ENCODE measurements around the gene NARF.

The NARF gene

DNA sequence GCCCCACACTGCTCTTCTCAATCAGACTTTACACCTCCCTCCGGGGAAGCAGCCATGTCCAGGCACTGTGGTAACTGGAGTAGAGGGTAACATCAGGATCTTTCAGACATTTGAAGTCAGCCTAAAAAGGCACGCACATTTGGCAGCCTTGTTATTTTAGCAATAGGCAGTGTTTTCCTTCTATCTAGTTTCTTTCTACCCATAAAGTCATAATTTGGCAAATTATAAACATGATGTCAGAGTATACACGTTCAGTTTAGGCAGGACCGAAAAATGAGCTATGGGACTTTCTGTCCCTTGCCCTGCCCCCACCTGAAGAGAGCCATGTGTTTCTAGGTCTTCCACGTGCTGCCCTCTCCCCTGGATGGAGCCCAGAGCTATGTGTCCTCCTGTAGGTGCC, 21.1 kb downstream of the NARF start:
- DNase-seq: no peak

DNA sequence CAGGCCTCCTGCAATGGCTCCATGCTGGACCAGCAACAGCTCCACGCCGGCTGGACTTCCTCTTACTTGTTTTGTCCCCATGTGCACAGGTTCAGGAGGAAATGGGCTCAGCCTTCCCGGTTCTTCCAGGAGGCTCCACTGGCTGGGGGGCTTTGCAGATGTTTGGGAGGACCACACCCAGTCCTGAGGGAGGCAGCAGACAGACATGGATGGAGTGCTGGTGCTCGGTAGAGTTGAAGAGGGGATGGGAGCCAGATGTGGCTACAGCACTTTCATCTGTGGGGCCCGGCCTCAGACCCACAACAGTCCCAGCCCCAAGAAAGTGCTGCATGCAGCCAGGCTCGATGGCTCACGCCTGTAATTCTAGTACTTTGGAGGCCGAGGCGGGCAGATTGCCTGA, 21.8 kb downstream of the NARF start:
- no peak for DNase-seq

DNA sequence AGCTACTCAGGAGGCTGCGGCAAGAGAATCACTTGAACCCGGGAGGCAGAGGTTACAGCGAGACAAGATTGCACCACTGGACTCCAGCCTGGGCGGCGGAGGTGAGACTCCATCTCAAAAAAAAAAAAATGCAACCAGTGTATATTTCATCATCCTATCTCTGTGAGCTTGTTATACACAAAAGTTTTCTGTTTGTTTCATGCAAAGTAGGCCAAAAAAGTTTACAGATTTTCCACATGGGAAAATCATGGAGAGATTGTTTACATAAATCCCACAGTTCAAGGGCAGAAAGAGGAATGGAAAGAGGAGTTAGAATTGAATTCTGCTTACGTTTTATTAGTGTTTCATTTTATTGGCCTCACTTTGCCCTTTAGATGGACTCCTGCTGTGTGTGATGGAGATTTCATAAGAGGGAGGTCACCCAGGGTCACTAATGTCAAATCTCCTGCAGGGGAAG, 24.7 kb downstream of the NARF start:
- no peak for DNase-seq

DNA sequence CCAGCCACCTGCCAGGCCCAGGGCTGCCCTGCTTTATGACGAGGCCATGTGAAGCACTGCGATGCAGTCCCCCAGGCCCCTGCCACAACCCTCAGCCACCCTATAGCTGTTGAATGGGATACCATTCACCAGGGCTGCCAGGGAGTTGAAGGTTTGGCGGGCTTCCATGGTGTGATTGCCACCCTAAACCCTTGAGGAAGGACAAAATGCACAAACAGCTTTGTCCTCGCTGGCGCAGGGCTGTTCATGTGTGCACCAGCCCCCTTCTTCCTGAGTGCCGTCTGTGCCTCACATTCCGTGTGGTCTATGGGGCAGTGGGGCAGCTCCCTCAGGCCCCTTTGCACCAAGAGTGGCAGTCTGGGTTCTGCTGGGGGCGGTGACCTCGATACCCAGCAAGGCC, 25.3 kb downstream of the NARF start:
- no peak for DNase-seq

DNA sequence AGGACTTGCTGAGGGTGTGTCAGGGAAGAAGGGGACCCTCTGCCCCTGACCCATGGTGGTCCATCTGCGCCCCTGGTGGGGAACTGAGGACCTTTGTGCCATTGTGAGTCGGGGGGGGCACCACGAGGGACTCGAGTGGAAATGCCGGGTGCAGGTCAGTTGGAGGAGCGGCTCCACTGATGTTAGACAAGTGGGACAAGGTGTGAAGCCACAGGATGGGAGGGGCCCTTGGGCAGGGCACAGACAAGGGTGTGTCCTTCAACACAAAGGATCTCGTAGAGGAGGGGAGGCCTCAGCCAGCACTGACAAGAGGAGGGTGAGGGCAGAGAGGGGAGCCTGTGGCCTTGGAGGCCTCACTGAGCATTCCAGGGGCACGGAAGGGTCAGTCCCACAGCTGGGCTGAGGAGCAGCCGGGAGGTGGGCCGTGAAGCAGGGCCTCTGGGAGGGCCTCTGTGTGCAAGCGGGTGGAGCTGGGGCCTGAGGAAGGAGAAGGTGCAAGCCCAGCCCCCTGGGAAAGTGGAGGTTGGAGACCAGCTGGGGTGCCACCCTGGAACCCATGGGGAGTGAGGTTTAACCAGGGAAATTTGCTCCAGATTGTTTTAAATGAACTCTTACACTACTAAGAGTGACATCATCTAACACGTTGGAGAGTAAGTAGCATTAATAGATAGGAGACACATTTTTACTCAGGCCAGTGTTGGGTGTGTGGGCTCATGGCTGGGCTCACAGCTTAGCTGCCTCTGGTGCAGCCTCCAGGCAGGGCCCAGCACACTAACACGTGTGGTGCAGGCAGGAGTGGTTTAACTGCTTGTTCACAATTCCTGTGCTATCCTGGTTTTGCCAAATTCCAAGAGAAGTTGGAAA, 27.9 kb downstream of the NARF start:
- DNase-seq: no peak

DNA sequence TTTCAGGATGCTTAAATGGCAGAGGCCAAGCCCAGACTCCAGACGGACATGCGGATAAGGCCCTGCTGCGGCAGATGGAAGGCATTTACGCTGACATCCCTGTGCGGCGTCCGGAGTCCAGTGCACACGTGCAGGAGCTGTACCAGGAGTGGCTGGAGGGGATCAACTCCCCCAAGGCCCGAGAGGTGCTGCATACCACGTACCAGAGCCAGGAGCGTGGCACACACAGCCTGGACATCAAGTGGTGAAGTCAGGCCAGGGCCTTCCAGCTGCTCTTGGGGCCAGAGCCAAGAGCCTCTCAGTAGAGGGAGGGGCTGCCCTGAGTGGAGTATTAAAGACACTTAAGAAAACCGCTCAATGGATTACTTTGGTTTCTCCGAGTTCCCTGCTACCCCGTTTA, 29.4 kb downstream of the NARF start:
- DNase-seq: no peak

DNA sequence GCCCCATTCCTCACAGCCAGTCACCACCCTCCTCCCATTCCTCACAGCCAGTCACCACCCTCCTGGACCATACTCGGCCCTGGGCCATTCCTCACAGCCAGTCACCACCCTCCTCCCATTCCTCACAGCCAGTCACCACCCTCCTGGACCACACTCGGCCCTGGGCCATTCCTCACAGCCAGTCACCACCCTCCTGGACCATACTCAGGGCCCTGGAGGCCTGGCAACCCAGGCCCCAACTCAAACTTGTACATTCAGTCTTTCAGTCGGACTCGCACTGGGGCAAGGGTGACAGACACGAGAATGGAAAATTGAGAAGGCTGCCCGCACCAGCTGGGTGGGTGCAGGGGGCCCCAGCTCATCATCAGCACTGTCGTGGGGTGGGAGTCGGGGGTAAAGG, 30.6 kb downstream of the NARF start:
- no peak for DNase-seq

DNA sequence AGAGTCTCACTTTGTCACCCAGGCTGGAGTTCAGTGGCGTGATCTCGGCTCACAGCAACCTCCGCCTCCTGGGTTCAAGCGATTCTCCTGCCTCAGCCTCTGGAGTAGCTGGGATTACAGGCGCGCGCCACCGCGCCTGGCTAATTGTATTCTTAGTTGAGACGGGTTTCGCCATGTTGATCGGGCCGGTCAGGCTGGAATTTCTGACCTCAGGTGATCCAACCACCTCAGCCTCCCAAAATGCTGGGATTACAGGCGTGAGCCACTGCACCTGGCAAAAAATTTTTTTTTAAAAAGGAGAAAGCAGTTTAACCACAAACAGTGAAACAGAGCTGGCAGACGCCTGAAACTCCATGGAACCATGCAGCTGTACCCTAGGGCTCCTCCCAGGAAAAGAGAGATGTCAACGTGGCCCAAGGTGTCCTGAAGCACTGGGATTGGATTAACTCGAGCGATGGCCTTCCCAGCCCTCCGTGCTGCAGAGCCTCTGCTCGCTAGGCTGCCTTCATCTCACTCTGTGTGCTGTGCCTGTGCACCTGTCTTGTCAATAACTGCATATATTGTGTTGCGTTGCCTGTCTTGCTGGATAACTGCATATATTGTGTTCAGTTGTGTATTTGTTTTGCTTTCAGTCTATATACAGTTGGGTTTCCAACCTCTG, 31.4 kb downstream of the NARF start:
- DNase-seq: no peak

DNA sequence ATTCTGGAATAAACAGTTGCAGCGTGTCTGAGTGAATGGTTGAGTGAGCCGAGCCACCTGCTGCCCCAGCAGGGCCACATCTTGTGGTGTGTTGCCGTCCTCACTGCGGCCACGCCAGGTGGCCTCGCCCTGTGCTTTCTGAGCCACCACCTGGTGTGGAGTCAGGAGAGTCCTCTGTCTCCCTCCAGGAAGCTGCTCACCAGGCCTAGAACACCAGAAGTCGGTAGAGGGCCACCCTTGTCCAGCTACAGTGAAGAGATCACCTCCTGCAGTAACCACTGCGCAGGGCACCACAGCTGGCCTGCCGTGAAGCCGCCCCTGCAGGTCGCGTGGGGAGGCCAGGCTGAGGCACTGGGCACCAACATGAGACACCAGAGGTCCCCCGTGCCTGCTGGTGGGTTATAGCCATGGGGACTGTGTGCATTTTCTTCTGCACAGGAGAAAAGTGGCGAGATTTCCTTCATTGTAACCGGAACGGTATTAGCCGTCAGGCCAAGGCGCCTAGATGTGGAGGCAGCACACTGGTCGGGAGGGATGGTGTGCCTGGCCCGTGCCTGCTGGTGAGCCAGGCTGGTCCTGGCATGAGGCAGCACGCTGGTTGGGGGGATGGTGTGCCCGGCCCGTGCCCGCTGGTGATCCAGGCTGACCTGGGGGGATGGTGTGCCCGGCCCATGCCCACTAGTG, 32.1 kb downstream of the NARF start:
- DNase-seq: no peak

DNA sequence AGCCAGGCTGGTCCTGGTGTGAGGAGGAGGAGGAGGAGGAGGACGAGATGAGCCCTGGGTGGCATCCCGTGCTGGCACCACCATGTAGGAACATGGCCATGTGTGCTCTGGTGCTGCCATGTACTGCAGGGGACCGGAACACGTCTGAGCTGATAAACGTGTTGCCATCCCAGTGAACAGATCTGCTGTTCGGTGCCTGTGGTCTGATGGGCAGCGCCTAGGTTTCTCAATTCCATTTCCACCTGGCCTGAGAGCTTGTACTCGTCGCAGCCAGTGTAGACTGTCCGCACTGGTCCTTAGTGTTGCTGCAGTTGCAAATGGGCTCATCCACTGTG, 32.6 kb downstream of the NARF start:
- no peak for DNase-seq

DNA sequence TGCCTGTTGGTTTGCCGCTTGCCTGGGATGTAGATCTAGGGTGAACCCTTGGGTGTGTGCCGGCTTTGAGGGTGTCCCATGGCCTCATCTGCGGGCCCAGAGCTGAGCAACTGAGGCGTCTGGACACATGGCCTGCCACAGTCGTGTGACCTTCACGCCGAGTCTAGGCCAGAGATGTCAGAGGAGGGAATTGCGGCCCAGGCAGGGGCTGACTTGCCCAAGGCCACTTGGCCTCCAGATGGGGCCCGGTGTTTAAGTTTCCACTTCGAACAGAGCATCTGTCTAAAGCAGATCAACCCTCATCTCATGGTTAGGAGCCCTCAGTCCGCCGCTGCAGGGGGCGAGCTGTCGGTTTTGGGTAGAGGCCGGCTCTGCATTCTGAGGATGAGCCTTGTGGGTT, 33.0 kb downstream of the NARF start:
- no peak for DNase-seq

DNA sequence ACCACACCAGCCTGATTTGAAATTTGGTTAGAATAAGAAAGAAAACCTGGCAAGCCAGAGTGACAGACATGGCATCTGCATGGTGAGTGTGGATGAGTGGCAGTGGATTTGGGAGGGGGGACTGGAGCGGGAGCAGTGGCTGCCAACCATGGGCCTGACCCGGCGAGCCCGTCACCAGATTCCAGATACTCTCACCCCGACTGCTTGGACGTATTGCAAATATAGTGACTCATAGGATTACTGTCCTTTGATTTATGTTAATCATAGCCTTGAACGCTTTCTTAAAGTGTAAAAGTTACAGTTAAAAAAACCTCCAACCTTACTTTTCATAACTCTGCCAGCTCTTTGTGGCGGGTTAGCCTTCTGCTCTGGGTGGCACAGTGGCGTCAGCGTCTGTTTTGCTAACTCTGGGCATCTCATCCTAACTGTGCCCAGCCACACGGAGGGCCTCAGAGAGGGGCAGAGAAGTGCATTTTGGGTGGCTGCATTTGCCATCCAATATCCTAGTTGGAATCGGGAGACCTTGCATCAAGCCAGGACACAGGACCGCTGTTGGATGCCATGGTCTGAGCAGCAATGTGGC, 34.2 kb downstream of the NARF start:
- no peak for DNase-seq

DNA sequence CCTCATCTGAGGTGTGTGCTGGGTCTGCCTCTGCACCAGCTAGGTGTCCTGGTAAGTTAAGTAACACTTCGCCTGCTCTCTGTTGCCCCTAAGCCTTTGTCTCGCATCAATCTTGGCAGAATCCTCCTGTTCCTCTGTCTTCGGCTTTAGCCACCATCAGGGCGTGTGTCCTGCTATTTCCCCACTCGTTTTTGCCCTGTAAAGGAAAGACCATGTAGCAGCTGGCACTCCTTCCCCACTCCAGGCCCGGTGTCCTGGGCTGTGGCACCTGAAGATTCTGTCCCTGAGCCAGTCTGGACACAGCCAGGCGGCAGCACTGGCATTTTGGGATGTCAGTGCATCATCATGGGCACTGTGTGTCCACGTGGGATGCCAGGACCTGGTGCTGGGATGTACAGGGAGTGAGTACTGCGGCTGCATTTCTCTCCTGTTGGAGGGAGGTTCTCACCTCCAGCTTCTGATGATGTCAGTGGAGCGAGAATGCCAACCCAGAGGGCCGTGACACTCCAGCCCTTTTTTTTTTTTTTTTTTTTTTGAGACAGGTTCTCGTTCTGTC, 34.8 kb downstream of the NARF start:
- no peak for DNase-seq

DNA sequence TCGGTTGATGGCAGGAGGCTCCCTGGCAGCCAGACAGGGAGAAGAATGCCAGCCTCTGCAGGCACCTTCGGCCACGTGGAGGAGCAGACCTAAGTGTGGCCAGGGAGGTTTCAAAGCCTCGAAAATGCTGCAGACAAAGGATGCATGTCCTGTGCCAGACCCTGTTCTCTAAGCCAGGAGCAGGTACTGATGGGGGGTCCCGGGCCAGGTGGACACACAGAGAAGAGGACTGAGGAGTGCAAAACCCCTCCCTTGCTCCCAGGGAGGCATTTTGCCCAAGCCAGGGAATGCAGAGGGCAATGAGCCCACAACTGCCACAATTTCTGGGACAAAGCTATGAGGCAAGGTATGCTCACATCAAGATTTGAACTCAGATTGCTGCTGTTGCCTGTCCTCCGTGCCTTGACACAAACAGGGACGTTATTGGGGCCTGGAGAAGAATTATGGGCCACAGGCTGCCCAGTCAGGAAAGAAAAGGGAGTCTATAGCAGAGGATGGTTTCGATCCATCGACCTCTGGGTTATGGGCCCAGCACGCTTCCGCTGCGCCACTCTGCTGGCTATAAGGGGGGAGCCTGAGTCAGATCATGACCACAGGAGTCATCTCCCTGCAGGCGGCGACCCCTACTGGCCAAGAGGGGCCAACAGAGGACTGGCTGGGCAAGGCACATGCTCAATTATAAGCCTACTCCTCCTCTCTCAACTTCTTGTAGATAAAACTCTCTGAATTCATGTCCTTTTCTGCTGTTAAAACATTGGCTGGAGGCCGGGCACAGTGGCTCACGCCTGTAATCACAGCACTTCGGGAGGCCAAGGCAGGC, 35.9 kb downstream of the NARF start:
- peak; percentile 83 for DNase-seq

DNA sequence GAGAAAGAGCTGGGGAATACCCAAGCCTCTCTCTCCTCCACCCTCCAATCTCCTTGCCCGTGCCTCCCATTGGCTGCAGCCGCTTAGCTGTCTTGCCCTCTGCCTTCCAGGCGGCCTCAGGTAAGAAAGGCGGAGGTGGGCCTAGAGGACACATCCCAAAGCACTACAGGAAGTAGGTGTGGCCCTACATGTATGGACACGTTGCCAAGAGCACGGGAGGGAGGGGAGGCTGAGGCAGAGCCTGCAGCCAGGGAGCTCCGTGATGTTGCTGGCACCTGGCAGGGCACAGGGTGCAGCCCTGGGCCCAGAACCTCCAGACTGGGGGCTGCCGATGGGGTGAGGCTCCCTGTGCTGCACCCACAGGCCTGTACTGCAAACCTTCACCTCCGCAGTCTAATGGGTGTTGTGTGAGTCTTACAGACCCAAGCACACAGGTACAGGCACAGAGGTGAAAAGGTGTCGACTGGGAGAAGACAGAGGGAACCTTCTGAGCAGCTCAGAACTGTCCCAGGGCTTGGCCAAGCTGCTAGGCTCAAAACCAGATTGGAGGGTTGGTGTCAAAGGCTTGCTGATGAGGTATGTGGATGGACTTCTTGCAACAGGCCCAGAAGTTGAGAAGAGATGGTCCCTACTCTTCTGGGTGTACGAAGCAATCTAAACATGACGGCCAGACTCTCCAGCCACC, 37.4 kb downstream of the NARF start:
- DNase-seq: no peak

DNA sequence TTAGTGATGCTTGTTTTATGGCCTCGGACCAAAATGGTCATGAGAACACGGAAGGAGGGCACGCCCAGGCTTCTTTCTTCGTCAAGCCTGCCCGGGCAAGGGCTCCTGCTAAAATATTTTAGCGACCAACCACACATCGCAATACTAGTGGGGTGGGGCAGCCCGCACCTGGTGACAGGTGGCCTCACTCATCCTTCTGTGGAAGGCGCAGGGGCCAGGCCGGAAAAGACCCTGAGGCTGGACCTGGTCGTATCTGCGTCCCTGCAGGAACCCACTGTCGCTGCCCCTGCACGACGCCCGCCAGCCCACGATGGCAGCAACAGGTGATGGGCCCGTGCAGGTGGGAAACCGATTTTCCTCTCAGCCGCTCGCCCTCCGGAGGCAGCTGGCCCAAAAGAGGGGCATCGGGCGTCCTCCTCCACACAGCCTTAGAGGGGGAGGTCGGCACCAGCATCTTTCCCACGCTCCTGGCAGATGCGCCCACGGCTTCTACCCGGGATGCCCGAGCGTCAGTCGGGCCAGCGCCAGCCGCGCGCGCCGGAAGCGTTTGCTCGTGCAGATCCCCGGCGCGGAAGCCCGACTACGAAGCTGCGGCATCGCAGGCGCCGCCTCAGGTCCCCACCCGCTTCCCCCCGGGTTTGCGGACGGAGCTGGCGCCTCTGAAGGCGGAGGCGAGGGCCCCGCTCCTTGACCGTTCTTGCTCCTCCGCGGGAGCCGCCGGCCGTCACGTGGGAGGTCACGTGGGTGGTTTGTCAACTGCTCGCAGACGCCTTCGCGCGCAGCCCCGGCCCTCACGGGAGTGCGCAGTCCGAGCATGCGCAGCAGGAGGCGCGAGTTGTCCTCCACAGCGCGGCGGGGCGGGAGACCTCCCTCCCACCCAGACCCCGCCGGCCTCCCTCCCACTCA, 38.2 kb downstream of the NARF start:
- peak; percentile 95 for DNase-seq

DNA sequence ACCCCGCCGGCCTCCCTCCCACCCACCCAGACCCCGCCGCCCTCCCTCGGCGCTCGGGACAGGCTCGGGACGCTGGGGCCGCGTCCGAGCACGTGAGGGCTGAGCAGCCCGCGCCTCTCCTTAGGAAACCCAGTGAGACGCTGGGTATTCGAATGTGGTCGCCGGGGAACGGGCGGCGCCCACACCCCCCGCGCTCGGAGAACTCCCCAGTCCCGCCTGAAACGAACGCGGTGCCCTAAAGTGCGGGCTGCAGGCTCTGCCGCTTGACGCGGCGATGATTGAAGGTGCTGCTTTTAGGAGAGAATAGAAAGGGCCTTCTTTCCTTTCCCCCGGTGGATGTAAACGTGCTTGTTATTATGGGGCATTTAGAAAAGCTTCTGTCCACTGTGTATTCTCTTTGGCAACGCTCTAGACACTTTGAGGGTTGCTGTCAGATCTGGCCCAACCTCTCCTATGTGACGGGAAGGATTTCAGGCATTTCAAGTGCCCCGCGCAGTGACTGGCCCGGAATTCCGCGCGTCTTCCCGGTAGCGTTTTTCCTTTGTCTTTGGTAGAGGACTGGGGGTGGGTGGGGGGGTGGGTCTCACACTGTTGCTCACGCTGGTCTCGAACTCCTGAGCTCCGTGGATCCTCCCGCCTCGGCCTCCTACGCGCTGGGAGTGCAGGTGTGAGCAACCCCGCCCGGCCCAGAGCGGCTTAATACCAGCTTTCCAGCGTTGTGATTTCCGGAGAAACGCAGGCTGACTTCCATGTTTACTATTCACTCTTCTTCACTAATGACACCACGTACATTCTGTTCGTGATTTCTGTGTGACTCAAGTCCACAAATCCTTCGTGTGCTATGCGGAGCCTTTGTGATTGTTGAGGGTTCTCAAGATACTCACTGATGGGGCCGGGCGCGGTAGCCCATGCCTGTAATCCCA, 39.2 kb downstream of the NARF start:
- peak; percentile 61 for DNase-seq

DNA sequence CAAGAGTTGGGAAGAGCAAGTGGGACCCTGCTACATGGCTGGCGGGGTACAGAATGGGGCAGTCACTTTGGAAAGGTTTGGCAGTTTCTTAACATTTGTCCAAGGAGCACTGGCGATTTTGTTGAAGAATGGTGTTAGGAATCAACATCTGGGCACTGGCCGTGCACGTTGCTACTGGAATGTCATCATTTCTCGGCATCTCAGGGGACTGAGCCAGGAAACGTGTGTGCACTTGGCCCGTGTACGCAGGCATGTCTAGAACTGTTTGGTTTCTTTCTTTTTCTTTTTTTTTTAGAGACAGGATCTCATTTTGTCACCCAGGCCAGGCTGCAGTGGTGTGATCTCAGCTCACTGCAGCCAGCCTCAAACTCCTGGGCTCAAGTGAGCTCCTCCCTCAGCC, 43.7 kb downstream of the NARF start:
- DNase-seq: no peak

DNA sequence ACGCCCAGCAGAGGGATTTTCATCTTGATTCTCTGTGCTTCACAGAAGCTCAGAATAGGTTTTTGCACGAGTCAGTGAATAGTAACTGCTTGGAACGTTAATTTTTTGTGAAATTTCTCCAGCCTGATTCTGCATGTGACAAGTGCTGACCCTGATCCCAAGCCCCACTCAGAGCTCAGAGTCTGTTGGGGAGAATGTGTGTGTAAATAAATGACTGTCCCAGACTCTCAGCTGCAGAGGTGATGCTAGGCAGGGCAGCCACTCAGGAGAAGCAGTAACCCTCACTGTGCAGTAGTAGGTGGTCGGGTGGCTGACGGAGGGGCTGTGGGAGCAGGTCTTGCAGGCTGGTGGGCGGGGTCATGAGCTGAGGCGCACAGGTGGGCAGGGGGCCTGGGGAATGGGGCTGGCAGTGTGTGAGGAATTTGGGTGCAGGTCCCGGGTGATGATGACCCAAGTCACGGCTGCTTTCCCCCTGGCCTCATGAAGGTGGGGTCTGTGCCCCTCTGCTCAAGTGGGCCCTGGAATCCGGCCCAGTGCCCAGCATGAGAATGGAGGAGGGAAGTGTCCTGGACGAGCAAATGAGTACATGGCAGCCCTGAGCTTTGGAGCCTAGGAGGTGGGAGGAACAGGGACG, 44.7 kb downstream of the NARF start:
- DNase-seq: no peak

Data from activated CD4-positive, CD25-positive, alpha-beta regulatory T cell treated with anti-CD3 and anti-CD28 coated beads, Interleukin-2, amount 50 U/mL, for 72 hours (primary cell).